ENCODE measurements around the gene RAB3C. TPM values are rescaled to one million over a fixed set of nuclear protein-coding genes. Genes with fewer than 3 reads are reported as not detected.

RAB3C gene
- total RNA-seq, 1 donor: not detected

- DNase-seq (ENCODE audit: low read depth): no peak
- no peak for TF ChIP-seq CTCF (IDR thresholded peaks at IDR 0.05; ENCODE audit: insufficient read depth, low read length)
- H3K4me3 ChIP-seq (ENCODE audit: low read depth, low read length): no peak overlapping the region
These were observed 91.8 kb downstream of the RAB3C start for GRCh38 chr5:58674711-58675110.

GRCh38 chr5:58675341-58675740 is 92.5 kb downstream of the RAB3C start:
- no peak for TF ChIP-seq CTCF (IDR thresholded peaks at IDR 0.05; ENCODE audit: insufficient read depth, low read length)
- no peak overlapping the region for H3K4me3 ChIP-seq (ENCODE audit: low read depth, low read length)
- DNase-seq (ENCODE audit: low read depth): no peak

DNA sequence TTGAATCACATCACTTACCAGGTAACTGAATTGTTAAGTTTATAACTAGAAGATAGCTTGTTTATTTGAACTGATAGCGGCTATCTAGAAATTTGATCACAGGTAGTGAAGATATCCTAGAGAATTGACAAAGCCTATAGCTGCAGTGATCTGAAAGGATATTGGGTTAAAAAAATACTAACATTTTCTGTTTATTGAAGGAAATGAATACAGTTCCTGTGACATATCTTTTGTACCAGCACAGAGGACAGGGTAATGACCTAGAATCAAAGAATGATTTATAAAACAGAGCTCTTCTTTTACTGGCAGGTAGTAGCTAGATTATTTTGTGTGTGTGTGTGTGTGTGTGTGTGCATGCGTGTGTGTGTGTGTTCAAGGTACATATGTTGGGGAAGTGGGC is 94.8 kb downstream of the RAB3C start:
- TF ChIP-seq CTCF (IDR thresholded peaks at IDR 0.05; ENCODE audit: insufficient read depth, low read length): no peak
- DNase-seq (ENCODE audit: low read depth): no peak
- H3K4me3 ChIP-seq (ENCODE audit: low read depth, low read length): no peak overlapping the region

GRCh38 chr5:58680503-58680902 is 97.6 kb downstream of the RAB3C start:
- TF ChIP-seq CTCF (IDR thresholded peaks at IDR 0.05; ENCODE audit: insufficient read depth, low read length): no peak
- H3K4me3 ChIP-seq (ENCODE audit: low read depth, low read length): no peak overlapping the region
- DNase-seq (ENCODE audit: low read depth): no peak

DNA sequence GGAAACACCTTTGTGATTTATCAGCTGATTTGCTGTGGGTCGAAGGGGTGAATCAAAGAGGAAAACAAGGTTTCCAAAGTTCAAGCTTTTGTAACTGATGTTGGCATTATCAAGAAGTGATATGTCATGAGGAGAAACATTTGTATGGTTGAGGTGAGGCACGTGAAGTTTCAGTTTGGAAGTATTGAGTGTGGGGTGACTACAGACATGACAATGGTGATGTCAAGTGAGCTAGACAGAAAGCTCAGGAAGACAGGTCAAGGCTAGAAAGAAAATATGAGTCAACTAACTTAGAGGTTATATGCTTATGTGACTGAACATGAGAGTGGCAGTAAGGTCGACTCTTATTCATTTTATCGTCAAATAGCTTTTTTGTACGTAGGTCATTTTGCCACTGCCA is 99.1 kb downstream of the RAB3C start:
- no peak for DNase-seq (ENCODE audit: low read depth)
- no peak overlapping the region for H3K4me3 ChIP-seq (ENCODE audit: low read depth, low read length)
- no peak for TF ChIP-seq CTCF (IDR thresholded peaks at IDR 0.05; ENCODE audit: insufficient read depth, low read length)

- DNase-seq (ENCODE audit: low read depth): no peak
- no peak for TF ChIP-seq CTCF (IDR thresholded peaks at IDR 0.05; ENCODE audit: insufficient read depth, low read length)
- no peak overlapping the region for H3K4me3 ChIP-seq (ENCODE audit: low read depth, low read length)
These were observed 100.7 kb downstream of the RAB3C start for GRCh38 chr5:58683567-58683966.

- no peak for DNase-seq (ENCODE audit: low read depth)
- no peak overlapping the region for H3K4me3 ChIP-seq (ENCODE audit: low read depth, low read length)
- no peak for TF ChIP-seq CTCF (IDR thresholded peaks at IDR 0.05; ENCODE audit: insufficient read depth, low read length)
These were observed 104.2 kb downstream of the RAB3C start for GRCh38 chr5:58687079-58687478.
